GM21723 (cell line): ENCODE data around the gene SYNE2.

Experiments
- ATAC-seq: cut with Tn5 transposase; IDR thresholded peaks from one replicate; pipeline ENCODE4 v1.9.1; 2021; ENCODE audit warnings: mild to moderate bottlenecking, moderate library complexity; ENCODE audit not compliant: unreplicated experiment

Gene SYNE2

GRCh38 chr14:64069634-64070359, 217.0 kb downstream of the SYNE2 start:
- no peak for ATAC-seq

GRCh38 chr14:64074961-64075612, 222.3 kb downstream of the SYNE2 start:
- ATAC-seq, result no peak

GRCh38 chr14:64075613-64076005, 222.8 kb downstream of the SYNE2 start:
- ATAC-seq, result no peak

DNA sequence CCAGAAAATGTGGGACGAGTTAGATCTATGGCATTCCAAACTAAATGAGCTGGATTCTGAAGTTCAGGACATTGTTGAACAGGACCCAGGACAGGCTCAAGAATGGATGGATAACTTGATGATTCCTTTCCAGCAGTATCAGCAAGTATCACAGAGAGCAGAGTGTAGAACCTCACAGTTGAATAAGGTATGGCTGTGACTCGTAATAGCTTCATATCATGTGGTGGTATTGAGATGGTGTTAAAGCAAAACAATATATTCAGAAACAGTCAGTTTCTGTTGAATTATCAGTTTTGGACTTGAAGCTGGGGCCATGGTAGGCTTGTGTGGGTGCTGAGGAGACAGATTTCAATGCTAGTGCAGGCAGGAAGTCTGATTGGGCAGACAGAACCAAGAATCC, 227.6 kb downstream of the SYNE2 start:
- no peak for ATAC-seq

- ATAC-seq, result no peak
These were observed 228.5 kb downstream of the SYNE2 start for GRCh38 chr14:64081174-64081746.

GRCh38 chr14:64082837-64083236, 230.0 kb downstream of the SYNE2 start:
- no peak for ATAC-seq

- ATAC-seq, result no peak
These were observed 235.8 kb downstream of the SYNE2 start for GRCh38 chr14:64088647-64088964.

- no peak for ATAC-seq
These were observed 237.1 kb downstream of the SYNE2 start for GRCh38 chr14:64089920-64090319.

- no peak for ATAC-seq
These were observed 238.4 kb downstream of the SYNE2 start for GRCh38 chr14:64091217-64091616.

GRCh38 chr14:64092338-64092737, 239.5 kb downstream of the SYNE2 start:
- ATAC-seq, result no peak

- no peak for ATAC-seq
These were observed 240.1 kb downstream of the SYNE2 start for GRCh38 chr14:64092940-64093339.

DNA sequence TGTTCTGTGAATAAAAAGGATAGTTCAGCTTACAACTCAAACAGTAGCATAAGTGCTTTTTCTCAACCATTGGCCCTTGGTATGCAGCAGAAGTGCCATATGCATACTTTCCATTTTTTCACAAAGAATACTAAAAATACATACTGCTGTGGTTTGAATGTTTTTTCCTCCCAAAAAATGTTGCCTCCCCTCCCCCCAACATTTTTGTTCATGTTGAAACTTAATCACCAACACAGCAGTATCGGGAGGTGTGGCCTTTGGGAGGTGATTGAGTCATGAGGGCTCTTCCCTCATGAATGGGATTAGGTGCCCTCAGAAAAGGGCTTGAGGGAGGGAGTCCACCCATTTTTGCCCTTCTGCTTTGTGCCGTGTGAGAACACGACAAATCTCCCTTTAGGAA, 242.8 kb downstream of the SYNE2 start:
- ATAC-seq, result no peak

- no peak for ATAC-seq
These were observed 245.3 kb downstream of the SYNE2 start for GRCh38 chr14:64098120-64098519.

DNA sequence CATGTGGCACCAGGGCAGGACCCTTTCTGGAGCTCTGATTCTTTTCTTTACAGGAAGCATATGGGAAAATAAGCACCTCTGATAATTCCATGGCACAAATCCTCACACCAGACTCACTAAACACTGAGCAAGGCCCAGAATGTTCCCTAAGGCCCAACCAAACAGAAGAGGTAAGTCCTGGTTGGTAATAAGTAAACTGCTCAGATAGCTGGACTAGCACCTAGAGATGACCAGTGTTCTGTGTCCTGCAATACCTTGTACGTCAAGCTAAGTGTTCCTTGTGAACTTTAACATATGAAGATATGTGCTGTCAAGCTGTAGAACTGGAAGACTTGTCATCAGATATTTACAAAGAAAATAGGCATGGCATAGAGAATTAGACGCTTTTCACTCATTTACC, 254.6 kb downstream of the SYNE2 start:
- ATAC-seq, result no peak

GRCh38 chr14:64109819-64110554, 257.2 kb downstream of the SYNE2 start:
- ATAC-seq, result no peak

- no peak for ATAC-seq
These were observed 258.0 kb downstream of the SYNE2 start for GRCh38 chr14:64110802-64111201.

- no peak for ATAC-seq
These were observed 260.3 kb downstream of the SYNE2 start for GRCh38 chr14:64112867-64113678.

DNA sequence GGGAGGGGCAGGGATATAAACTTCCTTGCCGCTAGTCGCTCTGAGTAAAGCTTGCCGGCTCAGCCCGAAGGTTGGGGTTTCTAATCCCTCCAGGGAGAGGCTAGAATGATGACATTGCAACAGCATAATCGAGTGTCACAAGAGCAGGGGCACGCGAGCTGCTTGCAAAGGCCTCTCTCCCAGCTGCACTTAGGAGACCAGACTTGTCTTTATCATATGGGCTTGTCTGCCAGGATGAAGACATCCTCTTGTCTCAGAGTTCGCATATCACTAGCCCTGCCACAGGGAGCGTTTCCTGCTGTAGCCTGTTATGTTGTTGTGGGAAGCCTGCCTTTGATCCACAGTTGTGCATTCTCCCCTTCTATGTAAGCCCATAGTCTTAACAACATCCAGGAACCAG, 261.4 kb downstream of the SYNE2 start:
- no peak for ATAC-seq

DNA sequence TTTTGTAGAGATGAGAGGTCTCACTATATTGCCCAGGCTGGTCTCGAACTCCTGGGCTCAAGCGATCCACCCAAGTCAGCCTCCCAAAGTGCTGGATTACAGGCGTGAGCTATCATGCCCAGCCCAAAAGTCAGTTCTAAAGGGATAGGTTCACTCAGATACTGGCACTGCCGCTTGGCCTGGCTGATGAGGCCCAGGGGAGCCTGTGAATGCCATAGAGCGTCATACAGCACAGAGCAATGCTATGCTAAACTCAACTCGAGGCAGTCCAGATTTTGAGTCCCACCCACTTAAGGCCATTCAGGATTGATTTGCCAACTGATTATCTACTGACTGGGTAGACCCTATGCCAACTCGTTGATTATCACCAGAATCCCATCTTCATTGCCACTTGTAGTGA, 262.0 kb downstream of the SYNE2 start:
- ATAC-seq, result no peak

GRCh38 chr14:64115401-64115800, 262.6 kb downstream of the SYNE2 start:
- no peak for ATAC-seq
